Large intestine (tissue), 3 donors: ENCODE measurements around the gene DTX3. TPM values are rescaled to one million over a fixed set of nuclear protein-coding genes. Genes with fewer than 3 reads are reported as not detected.

ENCODE experiments used
- DNase-seq, 2 donors: peaks; one replicate each; pipeline versions ENCODE4 v3.0.0 to v3.0.0-alpha.2; 2013
- H3K27ac ChIP-seq: one replicate; pipeline ENCODE4 v1.5.1; 2013; ENCODE audit warnings: low read length
- H3K27me3 ChIP-seq: 2 replicates; pipeline ENCODE4 v1.6.1; 2013; ENCODE audit warnings: low read length; ENCODE audit not compliant: control insufficient read depth, insufficient read depth
- H3K36me3 ChIP-seq: 2 replicates; pipeline ENCODE4 v1.6.1; 2013; ENCODE audit warnings: low read length; ENCODE audit not compliant: control insufficient read depth, insufficient read depth
- H3K4me1 ChIP-seq: one replicate; pipeline ENCODE4 v1.6.1; 2013; ENCODE audit warnings: low read length; ENCODE audit not compliant: control insufficient read depth, insufficient read depth
- H3K4me3 ChIP-seq: one replicate; pipeline ENCODE4 v1.5.1; 2013; ENCODE audit warnings: low read length
- H3K9me3 ChIP-seq: one replicate; pipeline ENCODE4 v1.6.1; 2013; ENCODE audit warnings: mild to moderate bottlenecking, low read depth, low read length, moderate library complexity; ENCODE audit not compliant: control insufficient read depth
- WGBS: methylation state at CpG from one replicate; pipeline ENCODE4 v1.1.5; 2013; ENCODE audit warnings: low lambda C conversion rate; ENCODE audit not compliant: insufficient coverage; 5-methylcytosine and 5-hydroxymethylcytosine counted together
- polyA plus RNA-seq: library from polyadenylated mRNA; unstranded; fragments of 120-200 nt; gene quantifications from one replicate; pipeline ENCODE4 v1.2.1, GENCODE V29; 2013

The DTX3 gene
- polyA plus RNA-seq, 1 donor: 25.9 TPM

- no peak overlapping the region for H3K4me3 ChIP-seq
- H3K36me3 ChIP-seq: peaks cover 7% of the 10 kb centered on the region
- no CpG with 5 or more reads among the region's 11 CpGs for WGBS
- no peak overlapping the region for H3K27ac ChIP-seq
- no peaks in the 10 kb centered on the region for H3K9me3 ChIP-seq
- H3K27me3 ChIP-seq: peaks cover 35% of the 10 kb centered on the region
- DNase-seq: no peak
- peaks cover 24% of the 10 kb centered on the region for H3K4me1 ChIP-seq
These were observed 2.2 kb downstream of the DTX3 start for GRCh38 chr12:57606821-57607220.

- Histone ChIP-seq H3K27ac (no peak overlapping the region), H3K4me3 (no peak overlapping the region), H3K36me3 (no peaks in the 10 kb centered on the region), H3K4me1 (peaks cover 24% of the 10 kb centered on the region), H3K27me3 (peaks cover 47% of the 10 kb centered on the region), H3K9me3 (no peaks in the 10 kb centered on the region)
- no peak for DNase-seq
- no CpG with 5 or more reads among the region's 12 CpGs for WGBS
These were observed 3.5 kb downstream of the DTX3 start for GRCh38 chr12:57607958-57608663.

- peaks cover 19% of the 10 kb centered on the region for H3K4me1 ChIP-seq
- 100% methylated on average over 1 of the region's 19 CpGs for WGBS
These were observed 4.6 kb downstream of the DTX3 start for GRCh38 chr12:57609101-57609780.

GRCh38 chr12:57609781-57610553, 5.3 kb downstream of the DTX3 start:
- peak overlapping the region; percentile 32 for H3K27ac ChIP-seq
- no peak for DNase-seq
- H3K4me3 ChIP-seq: peak overlapping the region; percentile 45
- H3K36me3 ChIP-seq: peaks cover 4% of the 10 kb centered on the region
- peaks cover 15% of the 10 kb centered on the region for H3K4me1 ChIP-seq
- no peaks in the 10 kb centered on the region for H3K9me3 ChIP-seq
- no CpG with 5 or more reads among the region's 34 CpGs for WGBS
- peaks cover 61% of the 10 kb centered on the region for H3K27me3 ChIP-seq

More at GRCh38 chr12:57609101-57609780, 4.6 kb downstream of the DTX3 start:
- Histone ChIP-seq H3K27ac (no peak overlapping the region), H3K9me3 (no peaks in the 10 kb centered on the region), H3K36me3 (no peaks in the 10 kb centered on the region), H3K4me3 (no peak overlapping the region), H3K27me3 (peaks cover 59% of the 10 kb centered on the region)
- no peak for DNase-seq

- H3K4me3 ChIP-seq: peak overlapping the region; percentile 45
- peak overlapping the region; percentile 46 for H3K27ac ChIP-seq
- peaks cover 9% of the 10 kb centered on the region for H3K4me1 ChIP-seq
- peak in 1 of 2 donors; percentile 32 for DNase-seq
- H3K36me3 ChIP-seq: peaks cover 4% of the 10 kb centered on the region
- WGBS: no CpG with 5 or more reads among the region's 29 CpGs
- peaks cover 64% of the 10 kb centered on the region for H3K27me3 ChIP-seq
- no peaks in the 10 kb centered on the region for H3K9me3 ChIP-seq
These were observed 6.0 kb downstream of the DTX3 start for GRCh38 chr12:57610554-57611107.

GRCh38 chr12:57611108-57611826, 6.6 kb downstream of the DTX3 start, which contains the start of gene ARHGEF25:
TSS of gene ARHGEF25 (plus strand) at chr12:57611435. CDS start at chr12:57611895, 460 bp downstream.
- Histone ChIP-seq H3K4me1 (peaks cover 8% of the 10 kb centered on the region), H3K36me3 (peaks cover 4% of the 10 kb centered on the region), H3K9me3 (no peaks in the 10 kb centered on the region), H3K4me3 (peak within 1 kb of the TSS; percentile 50), H3K27me3 (peaks cover 70% of the 10 kb centered on the region), H3K27ac (peak within 1 kb of the TSS; percentile 46)
- WGBS: no CpG with 5 or more reads among the region's 55 CpGs
- DNase-seq: peak; percentile 44 to 59

GRCh38 chr12:57611827-57612710, 7.4 kb downstream of the DTX3 start:
- no CpG with 5 or more reads among the region's 23 CpGs for WGBS
- Histone ChIP-seq H3K4me3 (no peak overlapping the region), H3K27me3 (peaks cover 76% of the 10 kb centered on the region), H3K4me1 (peaks cover 8% of the 10 kb centered on the region), H3K9me3 (no peaks in the 10 kb centered on the region), H3K36me3 (peaks cover 4% of the 10 kb centered on the region), H3K27ac (no peak overlapping the region)
- DNase-seq: no peak

GRCh38 chr12:57612711-57613426, 8.2 kb downstream of the DTX3 start:
- H3K27ac ChIP-seq: no peak overlapping the region
- H3K27me3 ChIP-seq: peaks cover 84% of the 10 kb centered on the region
- H3K4me3 ChIP-seq: no peak overlapping the region
- no peak for DNase-seq
- 100% methylated on average over 1 of the region's 10 CpGs for WGBS
- H3K4me1 ChIP-seq: peaks cover 8% of the 10 kb centered on the region
- H3K9me3 ChIP-seq: no peaks in the 10 kb centered on the region
- peaks cover 4% of the 10 kb centered on the region for H3K36me3 ChIP-seq
